ENCODE results near the gene SKA1.
"Not testable (repeated sequence)": the region's sequence is repeated elsewhere in the genome, so short reads cannot be mapped to it uniquely, and the experiment has no call there.

SKA1 gene

DNA sequence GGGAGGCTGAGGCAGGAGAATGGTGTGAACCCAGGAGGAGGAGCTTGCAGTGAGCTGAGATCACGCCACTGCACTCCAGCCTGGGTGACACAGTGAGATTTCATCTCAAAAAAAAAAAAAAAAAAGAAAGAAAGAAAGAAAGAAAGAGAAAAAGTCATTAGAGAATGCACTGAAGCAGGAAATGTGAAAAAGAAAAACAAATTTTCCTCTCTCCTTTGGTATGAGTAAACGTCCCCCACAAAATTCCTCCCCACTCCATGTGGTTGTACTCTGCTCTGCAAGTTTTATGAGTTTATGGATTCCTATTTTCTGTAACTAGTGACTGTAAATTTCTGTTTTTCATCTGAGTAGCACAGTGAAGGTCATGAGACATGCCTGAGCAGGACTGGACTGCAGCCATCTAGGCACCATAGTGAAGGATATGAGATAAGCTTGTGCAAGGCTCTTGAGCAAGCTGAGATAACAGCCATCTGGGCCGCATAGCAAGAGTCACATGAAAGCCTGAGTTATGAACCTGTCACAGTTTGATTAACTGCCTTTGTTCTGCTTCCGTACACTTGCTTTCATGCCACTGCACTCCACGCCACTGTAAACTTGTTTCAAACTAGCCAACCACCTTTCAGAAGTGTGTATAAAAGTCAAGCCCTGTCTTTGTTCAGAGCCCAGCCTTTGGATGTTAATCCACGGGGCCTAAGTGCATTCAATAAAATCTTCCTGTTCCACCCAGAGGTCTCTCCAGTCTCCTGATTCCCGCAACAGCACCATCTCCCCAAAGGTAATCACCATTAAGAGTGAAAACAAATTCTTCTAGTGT lies 50.2 kb downstream of the SKA1 start:
- H3K4me3 ChIP-seq (replicated peaks; ENCODE audit: low read depth, low read length) = no peak overlapping the region
- no peak for TF ChIP-seq CTCF (IDR thresholded peaks at IDR 0.05; ENCODE audit: low read depth, low read length, missing control alignments)
- DNase-seq (ENCODE audit: extremely low read depth, low read depth) = peak; percentile 17

- TF ChIP-seq CTCF (IDR thresholded peaks at IDR 0.05; ENCODE audit: low read depth, low read length, missing control alignments) = no peak
- no peak overlapping the region for H3K4me3 ChIP-seq (replicated peaks; ENCODE audit: low read depth, low read length)
- DNase-seq (ENCODE audit: extremely low read depth, low read depth) = no peak
These were observed 53.0 kb downstream of the SKA1 start for GRCh38 chr18:50427896-50428295.

- H3K4me3 ChIP-seq (replicated peaks; ENCODE audit: low read depth, low read length) = no peak overlapping the region
- TF ChIP-seq CTCF (IDR thresholded peaks at IDR 0.05; ENCODE audit: low read depth, low read length, missing control alignments) = no peak
- DNase-seq (ENCODE audit: extremely low read depth, low read depth) = no peak
These were observed 53.8 kb downstream of the SKA1 start for GRCh38 chr18:50428531-50429206.

- no peak overlapping the region for H3K4me3 ChIP-seq (replicated peaks; ENCODE audit: low read depth, low read length)
- no peak for DNase-seq (ENCODE audit: extremely low read depth, low read depth)
- TF ChIP-seq CTCF (IDR thresholded peaks at IDR 0.05; ENCODE audit: low read depth, low read length, missing control alignments) = peak; percentile 32
These were observed 54.5 kb downstream of the SKA1 start for GRCh38 chr18:50429207-50429948.

GRCh38 chr18:50432915-50433314 lies 58.1 kb downstream of the SKA1 start:
- no peak for DNase-seq (ENCODE audit: extremely low read depth, low read depth)
- no peak overlapping the region for H3K4me3 ChIP-seq (replicated peaks; ENCODE audit: low read depth, low read length)
- no peak for TF ChIP-seq CTCF (IDR thresholded peaks at IDR 0.05; ENCODE audit: low read depth, low read length, missing control alignments)

DNA sequence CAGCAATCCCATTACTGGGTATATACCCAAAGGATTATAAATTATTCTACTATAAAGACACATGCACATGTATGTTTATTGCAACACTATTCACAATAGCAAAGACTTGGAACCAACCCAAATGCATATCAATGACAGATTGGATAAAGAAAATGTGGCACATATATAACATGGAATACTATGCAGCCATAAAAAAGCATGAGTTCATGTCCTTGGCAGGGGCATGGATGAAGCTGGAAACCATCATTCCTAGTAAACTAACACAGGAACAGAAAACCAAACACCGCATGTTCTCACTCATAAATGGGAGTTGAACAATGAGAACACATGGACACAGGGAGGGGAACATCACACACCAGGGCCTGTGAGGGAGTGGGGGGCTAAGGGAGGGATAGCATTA lies 61.9 kb downstream of the SKA1 start:
- not testable (repeated sequence) for DNase-seq (ENCODE audit: extremely low read depth, low read depth); H3K4me3 ChIP-seq (replicated peaks; ENCODE audit: low read depth, low read length)

- DNase-seq (ENCODE audit: extremely low read depth, low read depth) = no peak
- no peak for TF ChIP-seq CTCF (IDR thresholded peaks at IDR 0.05; ENCODE audit: low read depth, low read length, missing control alignments)
- H3K4me3 ChIP-seq (replicated peaks; ENCODE audit: low read depth, low read length) = no peak overlapping the region
These were observed 64.7 kb downstream of the SKA1 start for GRCh38 chr18:50439460-50440015.

Measured in HFF-Myc (cell line).